ENCODE results near the gene RPL13A.
"Not testable (repeated sequence)": the region's sequence is repeated elsewhere in the genome, so short reads cannot be mapped to it uniquely, and the experiment has no call there.

The RPL13A gene

DNA sequence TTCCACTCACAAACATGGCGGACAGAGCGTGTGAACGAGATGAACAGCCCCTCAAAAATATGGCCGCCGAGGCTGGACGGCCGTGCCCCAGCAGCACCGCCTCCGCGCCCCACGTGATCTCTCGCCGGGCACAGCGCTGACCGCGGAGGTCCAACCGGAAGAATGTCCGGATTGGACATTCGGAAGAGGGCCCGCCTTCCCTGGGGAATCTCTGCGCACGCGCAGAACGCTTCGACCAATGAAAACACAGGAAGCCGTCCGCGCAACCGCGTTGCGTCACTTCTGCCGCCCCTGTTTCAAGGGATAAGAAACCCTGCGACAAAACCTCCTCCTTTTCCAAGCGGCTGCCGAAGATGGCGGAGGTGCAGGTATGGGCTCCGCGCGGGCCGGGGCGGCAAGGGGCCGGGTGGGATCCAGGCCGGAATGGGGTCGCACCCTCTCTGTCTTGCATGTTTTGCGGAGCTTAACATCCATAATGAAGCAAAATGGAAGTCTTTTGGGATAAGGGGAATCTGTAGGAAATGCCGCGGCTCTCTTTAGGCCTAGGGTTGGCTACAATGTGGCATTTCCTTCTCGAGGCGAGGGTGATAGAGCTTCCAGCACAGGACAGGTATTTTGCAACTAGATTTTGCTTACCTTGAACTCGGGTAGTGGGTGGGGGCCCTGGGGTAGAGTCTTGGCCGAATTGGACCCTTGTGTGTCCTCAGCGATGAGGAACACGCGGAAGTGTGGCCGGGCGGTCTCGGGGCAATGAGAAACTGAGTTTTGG is at the start of gene RPL13A:
RPL13A (plus strand) TSS at position 332 of the 769 bp plus-strand sequence; CDS start at position 354, 22 bp downstream.
- DNase-seq (ENCODE audit: low read depth), result peak; percentile 99

DNA sequence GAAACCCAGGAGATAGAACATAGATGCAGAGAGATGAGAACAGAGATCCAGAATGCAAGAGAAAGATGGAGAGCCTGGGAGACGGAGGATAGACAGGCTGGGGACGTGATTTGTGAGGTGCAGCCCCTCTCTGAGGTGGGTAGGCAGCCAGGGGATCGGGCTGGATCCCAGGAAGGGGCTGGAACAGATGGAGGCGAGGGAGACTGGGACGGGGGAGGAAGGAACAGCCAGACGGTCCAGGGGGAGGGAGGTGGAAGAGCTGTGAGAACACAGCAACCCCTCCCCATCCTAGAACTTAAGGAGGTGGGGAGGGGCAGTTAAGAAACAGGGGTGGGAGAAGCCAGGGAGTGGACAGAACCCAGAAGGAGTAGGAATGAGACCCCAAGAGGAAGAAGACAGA is 49.1 kb upstream of the RPL13A start:
- no peak for DNase-seq (ENCODE audit: low read depth)

GRCh38 chr19:49439836-49440235 is 47.6 kb upstream of the RPL13A start:
- no peak for DNase-seq (ENCODE audit: low read depth)

- DNase-seq (ENCODE audit: low read depth), result no peak
These were observed 46.8 kb upstream of the RPL13A start for GRCh38 chr19:49440439-49441209.

- DNase-seq (ENCODE audit: low read depth), result no peak
These were observed 46.0 kb upstream of the RPL13A start, which contains the start of gene SLC17A7 for GRCh38 chr19:49441210-49441959. TSS of gene SLC17A7 (minus strand) at chr19:49441527. CDS start at chr19:49441379, 148 bp downstream.

- no peak for DNase-seq (ENCODE audit: low read depth)
These were observed 45.5 kb upstream of the RPL13A start for GRCh38 chr19:49441960-49442350.

DNA sequence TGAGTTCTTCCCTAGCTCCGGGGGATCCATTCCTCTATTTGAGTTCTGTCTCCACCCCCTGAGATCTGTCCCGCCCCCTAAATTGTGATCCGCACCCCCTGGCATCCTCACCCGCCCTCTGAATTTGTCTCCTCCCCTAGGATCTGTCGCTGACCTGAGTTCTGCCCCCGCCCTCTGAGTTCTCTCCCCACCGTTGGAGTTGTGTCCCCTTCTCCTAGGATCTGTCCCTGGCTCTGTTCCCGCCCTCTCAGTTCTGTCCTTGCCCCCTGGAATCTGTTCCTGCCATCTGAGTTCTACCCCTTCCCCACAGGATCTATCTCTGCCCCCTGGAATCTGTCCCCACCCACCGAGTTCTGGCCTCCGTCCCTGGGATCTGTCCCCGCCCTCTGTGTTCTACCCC is 45.1 kb upstream of the RPL13A start:
- no peak for DNase-seq (ENCODE audit: low read depth)

GRCh38 chr19:49442771-49443365 is 44.5 kb upstream of the RPL13A start:
- DNase-seq (ENCODE audit: low read depth), result no peak

GRCh38 chr19:49443366-49444099 is 43.9 kb upstream of the RPL13A start:
- DNase-seq (ENCODE audit: low read depth), result peak; percentile 89

DNA sequence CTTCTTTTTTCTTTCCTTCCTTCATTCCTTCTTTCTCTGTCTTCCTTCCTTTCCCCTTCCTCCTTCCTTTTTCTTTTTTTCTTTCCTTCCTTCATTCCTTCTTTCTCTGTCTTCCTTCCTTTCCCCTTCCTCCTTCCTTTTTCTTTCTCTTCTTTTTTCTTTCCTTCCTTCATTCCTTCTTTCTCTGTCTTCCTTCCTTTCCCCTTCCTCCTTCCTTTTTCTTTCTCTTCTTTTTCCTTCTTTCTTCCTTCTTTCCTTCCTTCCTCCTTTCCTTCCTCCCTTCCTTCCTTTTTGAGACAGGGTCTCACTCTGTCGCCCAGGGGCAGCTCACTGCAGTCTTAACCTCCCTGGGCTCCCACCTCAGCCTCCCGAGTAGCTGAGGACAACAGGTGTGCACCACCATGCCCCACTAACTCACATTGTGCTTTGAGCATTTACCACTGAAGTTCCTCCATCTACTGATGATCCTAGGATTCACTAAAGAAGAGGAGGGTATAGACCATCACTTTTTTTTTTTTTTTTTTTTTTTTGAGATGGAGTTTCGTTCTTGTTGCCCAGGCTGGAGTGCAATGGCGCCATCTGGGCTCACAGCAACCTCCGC is 43.2 kb upstream of the RPL13A start:
- DNase-seq (ENCODE audit: low read depth), result not testable (repeated sequence)

DNA sequence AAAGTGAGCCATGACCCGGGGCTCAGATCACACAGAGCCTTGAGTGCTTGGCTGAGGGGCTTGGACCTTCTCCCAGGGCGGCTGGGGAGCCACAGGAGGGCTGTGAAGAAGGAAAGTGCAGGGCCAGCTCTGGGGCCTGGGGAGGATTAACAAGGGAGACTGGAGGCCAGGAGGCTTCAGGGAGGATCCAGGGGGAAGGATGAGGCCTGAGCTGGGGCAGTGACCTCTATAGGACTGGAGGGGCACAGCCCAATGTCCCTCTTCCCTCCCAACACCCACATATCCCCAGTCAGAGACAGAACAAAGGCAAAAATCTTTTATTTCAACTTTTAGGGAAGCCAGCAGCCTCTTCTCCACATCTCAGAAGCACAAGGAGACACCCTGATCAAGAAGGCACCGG is 41.4 kb upstream of the RPL13A start:
- DNase-seq (ENCODE audit: low read depth), result no peak

- no peak for DNase-seq (ENCODE audit: low read depth)
These were observed 39.6 kb upstream of the RPL13A start for GRCh38 chr19:49447485-49448431.

- DNase-seq (ENCODE audit: low read depth), result no peak
These were observed 39.0 kb upstream of the RPL13A start for GRCh38 chr19:49448432-49448786.

GRCh38 chr19:49450405-49450804 is 37.0 kb upstream of the RPL13A start:
- DNase-seq (ENCODE audit: low read depth), result no peak

GRCh38 chr19:49451430-49452181 is 35.8 kb upstream of the RPL13A start, which contains the start of gene PIH1D1:
TSS of gene PIH1D1 (minus strand) at chr19:49451814. CDS start at chr19:49451574, 240 bp downstream.
- DNase-seq (ENCODE audit: low read depth), result peak; percentile 72

DNA sequence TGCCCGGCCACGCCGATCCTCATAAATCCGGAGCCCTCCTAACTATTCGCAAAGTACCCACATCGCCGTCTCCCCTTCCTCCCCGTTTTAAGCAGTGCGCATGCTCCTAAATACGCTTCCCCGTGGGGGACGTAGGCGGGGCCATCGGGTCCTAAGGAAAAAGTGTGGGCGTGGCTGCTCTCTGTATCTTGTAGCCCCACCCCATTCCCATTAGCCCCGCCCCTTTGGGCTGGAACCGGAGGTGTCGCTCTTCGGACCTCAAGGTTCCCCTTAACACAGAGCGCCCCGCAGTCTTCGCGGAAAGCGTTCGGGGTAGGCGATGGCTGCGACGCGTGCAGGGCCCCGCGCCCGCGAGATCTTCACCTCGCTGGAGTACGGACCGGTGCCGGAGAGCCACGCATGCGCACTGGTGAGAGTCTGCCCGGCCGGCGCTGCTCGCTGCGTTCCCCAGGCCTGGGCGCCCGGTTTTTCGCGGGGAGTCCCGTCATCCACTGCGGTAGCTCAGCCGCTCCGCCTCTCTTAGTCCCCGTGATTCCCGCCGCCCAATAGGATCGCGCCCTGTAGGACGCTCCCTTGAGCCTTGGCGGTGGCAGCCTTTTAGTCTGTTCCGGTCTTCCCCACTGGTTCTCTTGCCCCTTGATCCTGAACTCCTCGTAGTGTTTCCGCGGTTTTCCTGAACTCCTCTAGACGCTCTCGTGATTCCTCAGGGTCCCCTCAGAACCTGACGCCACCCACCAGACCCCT is 34.2 kb upstream of the RPL13A start, which contains the start of gene ALDH16A1:
ALDH16A1 (plus strand) TSS at position 213 of the 744 bp plus-strand sequence; CDS start at position 320, 107 bp downstream.
- peak; percentile 93 for DNase-seq (ENCODE audit: low read depth)

GRCh38 chr19:49453757-49454240 is 33.6 kb upstream of the RPL13A start:
- no peak for DNase-seq (ENCODE audit: low read depth)

- DNase-seq (ENCODE audit: low read depth), result no peak
These were observed 31.6 kb upstream of the RPL13A start for GRCh38 chr19:49455773-49456172.

Data from stimulated activated CD8-positive, alpha-beta memory T cell treated with anti-CD3 and anti-CD28 coated beads, Interleukin-15, amount 100 ng/mL, for 24 hours (primary cell).